AG10803 (cell line): ENCODE results near the gene TMEM163.

Experiments
- DNase-seq: peaks from one replicate; pipeline ENCODE4 v3.0.0; 2010; ENCODE audit warnings: low read depth
- H3K4me3 ChIP-seq: 2 replicates; pipeline ENCODE4 v1.5.1; 2011; ENCODE audit warnings: mild to moderate bottlenecking, low read length, control low read depth
- CTCF ChIP-seq: conservative IDR thresholded peaks from 2 replicates; pipeline ENCODE4 v1.5.1; 2011; ENCODE audit warnings: mild to moderate bottlenecking, low read length, control low read depth, inconsistent platforms

The TMEM163 gene

GRCh38 chr2:134453973-134454372 is 264.8 kb downstream of the TMEM163 start:
- DNase-seq, result no peak
- no peak overlapping the region for H3K4me3 ChIP-seq
- no peak for TF ChIP-seq CTCF

GRCh38 chr2:134453476-134453875 is 265.3 kb downstream of the TMEM163 start:
- no peak for TF ChIP-seq CTCF
- no peak for DNase-seq
- H3K4me3 ChIP-seq, result no peak overlapping the region

GRCh38 chr2:134452042-134452733 is 266.6 kb downstream of the TMEM163 start:
- no peak for DNase-seq
- TF ChIP-seq CTCF, result no peak
- H3K4me3 ChIP-seq, result no peak overlapping the region

- DNase-seq, result no peak
- no peak for TF ChIP-seq CTCF
- H3K4me3 ChIP-seq, result no peak overlapping the region
Measured at GRCh38 chr2:134451347-134451630, 267.5 kb downstream of the TMEM163 start.

GRCh38 chr2:134449751-134450513 is 268.9 kb downstream of the TMEM163 start:
- no peak for DNase-seq
- H3K4me3 ChIP-seq, result no peak overlapping the region
- TF ChIP-seq CTCF, result no peak

- no peak for DNase-seq
- no peak for TF ChIP-seq CTCF
Measured at GRCh38 chr2:134449157-134449556, 269.6 kb downstream of the TMEM163 start.

GRCh38 chr2:134448650-134449049 is 270.1 kb downstream of the TMEM163 start:
- TF ChIP-seq CTCF, result no peak
- no peak overlapping the region for H3K4me3 ChIP-seq
- no peak for DNase-seq

More at GRCh38 chr2:134449157-134449556, 269.6 kb downstream of the TMEM163 start:
- H3K4me3 ChIP-seq, result no peak overlapping the region
